Left lung (tissue), 10 donors: Measurements from ENCODE around the gene OR52N4. TPM values are rescaled to one million over a fixed set of nuclear protein-coding genes. Genes with fewer than 3 reads are reported as not detected.

Experiments used
- ATAC-seq: fragments of 200-7000 bp; cut with Tn5 transposase; one replicate; pipeline ENCODE4 v1.9.1; 2020; ENCODE audit warnings: moderate library complexity
- DNase-seq, 4 donors: peaks; one replicate each; pipeline ENCODE4 v3.0.0-alpha.2; 2013 to 2020
- H3K27ac ChIP-seq, 2 donors: fragments of 200-600 bp; sonication (generic) in 1 of 2; one replicate each; pipeline versions ENCODE4 v1.5.0 to v1.8.0; 2020 to 2021
- H3K27me3 ChIP-seq, 2 donors: fragments of 200-600 bp; sonication (generic) in 1 of 2; one replicate each; pipeline versions ENCODE4 v1.5.0 to v1.8.0; 2020 to 2021
- H3K36me3 ChIP-seq, 2 donors: fragments of 200-600 bp; sonication (generic) in 1 of 2; one replicate each; pipeline versions ENCODE4 v1.5.0 to v1.8.0; 2020 to 2021
- H3K4me1 ChIP-seq, 2 donors: fragments of 200-600 bp; one replicate each; pipeline ENCODE4 v1.8.0; 2021
- H3K4me3 ChIP-seq, 2 donors: fragments of 200-600 bp; sonication (generic) in 1 of 2; one replicate each; pipeline versions ENCODE4 v1.5.0 to v1.8.0; 2020 to 2021; ENCODE audit warnings: mild to moderate bottlenecking in 1 of 2
- H3K9me3 ChIP-seq, 2 donors: fragments of 200-600 bp; sonication (generic) in 1 of 2; one replicate each; pipeline versions ENCODE4 v1.5.0 to v1.8.0; 2020 to 2021
- intact Hi-C, 2 donors: fragments of 100-400 bp; cut with DNase I; formaldehyde crosslinking; loops; one replicate each; pipeline versions ENCODE4 v1.11.2 to v1.14.2; 2022
- polyA plus RNA-seq, 6 donors: library from polyadenylated mRNA; unstranded; fragments of 120-200 nt; gene quantifications; one replicate each; pipeline ENCODE4 v1.2.1, GENCODE V29; 2013; ENCODE audit not compliant: insufficient read length in 6 of 6
- total RNA-seq, 2 donors: library from RNA; stranded (reverse); fragmentation: NEBNext Ultra II Directional; extraction: Animal tissue kit (Norgen Biotek cat#: 25700); gene quantifications; one replicate each; pipeline ENCODE4 v1.2.1, GENCODE V29; 2021
- TF ChIP-seq, protein P1 (sequence below), 2 donors: fragments of 200-600 bp; sonication (generic) in 1 of 2; IDR thresholded peaks; one replicate each; pipeline versions ENCODE4 v1.5.0 to v1.8.0; 2021; ENCODE audit warnings: antibody characterized with exemption in 2 of 2
- donor health status: DM: no; HTN: yes; CAD: no.
- donor health status: DM: no; HTN: no; CAD: no.

The OR52N4 gene
- total and polyA plus RNA-seq, 8 donors = 0.18 to 0.37 TPM; not detected in 6

DNA sequence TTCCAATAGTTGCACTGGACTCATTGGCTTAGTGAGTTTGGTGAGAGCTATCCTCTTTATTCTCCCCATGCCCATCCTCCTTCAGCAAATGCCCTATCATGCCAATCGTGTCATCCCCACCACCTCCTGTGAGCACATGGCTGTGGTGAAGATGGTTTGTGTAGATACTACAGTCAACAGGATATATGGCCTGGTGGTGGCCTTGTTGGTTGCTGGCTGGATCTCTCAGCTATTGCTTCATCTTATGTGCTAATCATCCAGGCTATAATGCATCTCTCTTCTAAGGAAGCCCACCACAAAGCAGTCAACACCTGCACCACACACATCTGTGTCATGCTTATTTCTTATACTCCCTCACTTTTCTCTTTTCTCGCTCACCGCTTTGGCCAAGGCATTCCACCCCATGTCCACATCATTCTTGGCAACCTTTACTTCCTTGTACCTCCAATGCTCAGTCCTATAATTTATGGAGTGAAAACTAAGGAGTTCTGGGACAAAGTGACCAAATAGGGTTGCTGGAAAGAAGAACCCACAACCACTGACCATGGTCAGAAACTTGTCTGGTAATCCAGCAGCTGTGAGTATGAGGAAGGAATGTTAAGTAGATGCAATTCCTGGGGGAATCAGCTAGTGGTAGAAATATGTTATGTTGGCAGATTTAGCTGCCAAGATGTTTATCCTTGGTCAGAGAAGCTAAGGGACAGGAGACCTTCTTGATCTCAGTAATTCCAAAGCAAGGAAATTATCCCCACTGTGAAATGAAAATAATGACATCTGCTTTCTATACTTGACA is 34.1 kb upstream of the OR52N4 start:
- intact Hi-C loops = no loop called here
- Histone ChIP-seq H3K9me3 (peaks cover 0 to 2% of the 10 kb centered on the region in 2 donors), H3K4me3 (no peak overlapping the region), H3K4me1 (no peaks in the 10 kb centered on the region), H3K27me3 (no peaks in the 10 kb centered on the region), H3K27ac (no peak overlapping the region), H3K36me3 (no peaks in the 10 kb centered on the region)
- ATAC-seq (no peak), DNase-seq (no peak)
- TF ChIP-seq, protein P1, sequence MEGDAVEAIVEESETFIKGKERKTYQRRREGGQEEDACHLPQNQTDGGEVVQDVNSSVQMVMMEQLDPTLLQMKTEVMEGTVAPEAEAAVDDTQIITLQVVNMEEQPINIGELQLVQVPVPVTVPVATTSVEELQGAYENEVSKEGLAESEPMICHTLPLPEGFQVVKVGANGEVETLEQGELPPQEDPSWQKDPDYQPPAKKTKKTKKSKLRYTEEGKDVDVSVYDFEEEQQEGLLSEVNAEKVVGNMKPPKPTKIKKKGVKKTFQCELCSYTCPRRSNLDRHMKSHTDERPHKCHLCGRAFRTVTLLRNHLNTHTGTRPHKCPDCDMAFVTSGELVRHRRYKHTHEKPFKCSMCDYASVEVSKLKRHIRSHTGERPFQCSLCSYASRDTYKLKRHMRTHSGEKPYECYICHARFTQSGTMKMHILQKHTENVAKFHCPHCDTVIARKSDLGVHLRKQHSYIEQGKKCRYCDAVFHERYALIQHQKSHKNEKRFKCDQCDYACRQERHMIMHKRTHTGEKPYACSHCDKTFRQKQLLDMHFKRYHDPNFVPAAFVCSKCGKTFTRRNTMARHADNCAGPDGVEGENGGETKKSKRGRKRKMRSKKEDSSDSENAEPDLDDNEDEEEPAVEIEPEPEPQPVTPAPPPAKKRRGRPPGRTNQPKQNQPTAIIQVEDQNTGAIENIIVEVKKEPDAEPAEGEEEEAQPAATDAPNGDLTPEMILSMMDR (IDR thresholded peaks at IDR 0.05) = no peak

DNA sequence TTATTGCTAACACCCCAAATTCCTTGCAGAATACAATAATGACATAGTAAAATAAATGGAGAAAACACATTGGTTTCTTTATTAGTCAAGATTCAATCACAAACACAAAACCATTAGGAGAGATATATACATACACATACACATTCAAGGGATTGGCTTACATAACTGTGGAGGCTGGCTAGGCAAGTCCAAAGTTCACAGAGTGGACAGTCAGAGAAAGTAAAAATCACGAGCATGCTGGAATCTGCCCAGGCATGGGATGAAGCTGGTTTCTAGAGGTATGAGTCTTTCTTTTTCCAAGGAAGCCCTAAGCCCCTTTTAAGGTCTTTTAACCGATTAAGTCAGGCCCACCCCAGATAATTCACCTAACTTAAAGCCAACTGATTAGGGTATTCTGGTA is 31.4 kb upstream of the OR52N4 start:
- H3K27me3 ChIP-seq = no peaks in the 10 kb centered on the region
- no peaks in the 10 kb centered on the region for H3K9me3 ChIP-seq
- ATAC-seq = no peak
- no peak overlapping the region for H3K4me3 ChIP-seq
- intact Hi-C loops = no loop called here
- no peaks in the 10 kb centered on the region for H3K4me1 ChIP-seq
- TF ChIP-seq, protein P1 (IDR thresholded peaks at IDR 0.05) = no peak
- DNase-seq = no peak
- no peak overlapping the region for H3K27ac ChIP-seq
- H3K36me3 ChIP-seq = no peaks in the 10 kb centered on the region

DNA sequence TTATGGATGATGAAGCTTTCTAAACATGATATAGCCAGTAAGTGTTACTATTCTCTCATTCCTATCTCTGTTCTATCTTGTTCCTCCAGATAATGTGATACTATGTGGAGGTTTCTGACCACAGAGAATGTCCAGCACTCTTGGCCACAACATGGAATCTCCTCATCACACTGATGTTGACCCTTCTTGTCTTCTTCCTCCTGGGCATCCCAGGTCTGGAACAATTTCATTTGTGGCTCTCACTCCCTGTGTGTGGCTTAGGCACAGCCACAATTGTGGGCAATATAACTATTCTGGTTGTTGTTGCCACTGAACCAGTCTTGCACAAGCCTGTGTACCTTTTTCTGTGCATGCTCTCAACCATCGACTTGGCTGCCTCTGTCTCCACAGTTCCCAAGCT is 27.7 kb upstream of the OR52N4 start:
- Histone ChIP-seq H3K27me3 (no peaks in the 10 kb centered on the region), H3K4me1 (no peaks in the 10 kb centered on the region), H3K27ac (no peak overlapping the region), H3K36me3 (no peaks in the 10 kb centered on the region), H3K9me3 (no peaks in the 10 kb centered on the region), H3K4me3 (no peak overlapping the region)
- DNase-seq = no peak
- TF ChIP-seq, protein P1 (IDR thresholded peaks at IDR 0.05) = no peak
- ATAC-seq = no peak
- intact Hi-C loops = no loop called here

DNA sequence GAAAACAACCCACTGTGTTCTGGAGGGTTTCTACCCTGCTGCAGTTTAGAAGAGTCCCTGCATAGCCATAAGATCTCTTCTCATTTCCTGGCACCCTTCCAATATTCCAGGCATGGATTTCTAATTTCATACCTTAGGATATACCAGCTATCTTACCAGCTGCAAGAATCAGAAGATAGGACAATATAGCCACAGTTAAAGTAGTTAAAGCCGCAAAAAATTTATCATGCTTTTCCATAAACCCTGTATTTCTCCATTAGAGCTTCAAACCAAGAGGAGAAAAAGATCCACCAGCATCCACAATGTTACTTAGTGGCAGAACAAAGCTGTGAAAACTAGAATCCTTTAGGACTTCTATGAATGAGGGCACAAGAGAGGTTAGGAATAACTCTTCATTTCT is 26.4 kb upstream of the OR52N4 start:
- H3K27ac ChIP-seq = no peak overlapping the region
- ATAC-seq (no peak), DNase-seq (no peak)
- H3K27me3 ChIP-seq = no peaks in the 10 kb centered on the region
- TF ChIP-seq, protein P1 (IDR thresholded peaks at IDR 0.05) = no peak
- no peaks in the 10 kb centered on the region for H3K9me3 ChIP-seq
- intact Hi-C loops = no loop called here
- no peaks in the 10 kb centered on the region for H3K36me3 ChIP-seq
- no peaks in the 10 kb centered on the region for H3K4me1 ChIP-seq
- no peak overlapping the region for H3K4me3 ChIP-seq

DNA sequence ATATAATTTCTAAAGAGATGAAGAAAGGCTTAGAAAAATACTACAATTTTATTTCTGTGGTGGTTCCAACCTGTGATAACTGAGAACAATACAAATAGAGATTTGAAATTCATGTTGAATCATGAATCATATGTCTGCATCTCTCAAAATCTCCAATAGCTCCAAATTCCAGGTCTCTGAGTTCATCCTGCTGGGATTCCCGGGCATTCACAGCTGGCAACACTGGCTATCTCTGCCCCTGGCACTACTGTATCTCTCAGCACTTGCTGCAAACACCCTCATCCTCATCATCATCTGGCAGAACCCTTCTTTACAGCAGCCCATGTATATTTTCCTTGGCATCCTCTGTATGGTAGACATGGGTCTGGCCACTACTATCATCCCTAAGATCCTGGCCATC is 17.6 kb upstream of the OR52N4 start, which contains the start of gene OR56B1:
Gene OR56B1 (plus strand): TSS at position 53 of the 400 bp plus-strand sequence. CDS start 69 bp downstream, at position 122.
- ATAC-seq (no peak), DNase-seq (no peak)
- no peaks in the 10 kb centered on the region for H3K27me3 ChIP-seq
- H3K36me3 ChIP-seq = no peaks in the 10 kb centered on the region
- H3K4me1 ChIP-seq = no peaks in the 10 kb centered on the region
- no peak within 1 kb of the TSS for H3K27ac ChIP-seq
- H3K4me3 ChIP-seq = no peak within 1 kb of the TSS
- peaks cover 0 to 3% of the 10 kb centered on the region in 2 donors for H3K9me3 ChIP-seq
- intact Hi-C loops = no loop called here
- TF ChIP-seq, protein P1 (IDR thresholded peaks at IDR 0.05) = no peak
